H1 (cell line): ENCODE results near the gene MYLK3. TPM values are rescaled to one million over a fixed set of nuclear protein-coding genes. Genes with fewer than 3 reads are reported as not detected.

Source experiments
- CTCF ChIA-PET: fragments of 300-600 bp; sonication (Branson Sonifier 250); formaldehyde crosslinking; loops from one replicate; lab custom pipeline; 2021; ENCODE audit not compliant: partially characterized antibody; lab: Charles Lee
- POLR2A ChIA-PET: fragments of 300-600 bp; sonication (Branson Sonifier 250); formaldehyde crosslinking; loops from one replicate; lab custom pipeline; 2021; ENCODE audit warnings: inconsistent platforms; ENCODE audit not compliant: partially characterized antibody; lab: Charles Lee
- DNase-seq, 2 experiments: peaks; one replicate each; pipeline versions ENCODE4 v3.0.0 to v3.0.0-alpha.2; 2010 to 2022; ENCODE audit warnings: low spot score in 2 of 2, low read depth in 1 of 2, mixed read lengths in 1 of 2
- FAIRE-seq: peaks from 2 replicates; lab custom pipeline; 2011; peaks lifted over from hg19 to GRCh38; lab: Jason Lieb, UNC
- H2AFZ ChIP-seq: 2 replicates; pipeline ENCODE4 v1.8.1; 2012; ENCODE audit warnings: low read length, inconsistent platforms
- H2AK5ac ChIP-seq: 2 replicates; pipeline ENCODE4 v1.6.1; 2013; ENCODE audit warnings: low read depth, low read length
- H2BK120ac ChIP-seq: replicated peaks from 2 replicates; pipeline ENCODE3; 2013; ENCODE audit warnings: low read depth, low read length, inconsistent platforms
- H2BK12ac ChIP-seq: 2 replicates; pipeline ENCODE4 v1.6.1; 2013; ENCODE audit warnings: low read depth, low read length
- H2BK15ac ChIP-seq: 2 replicates; pipeline ENCODE4 v1.6.1; 2013; ENCODE audit warnings: low read length
- H2BK20ac ChIP-seq: 2 replicates; pipeline ENCODE4 v1.6.1; 2013; ENCODE audit warnings: low read length
- H2BK5ac ChIP-seq: 2 replicates; pipeline ENCODE4 v1.6.1; 2013; ENCODE audit warnings: low read depth, low read length
- H3K14ac ChIP-seq: 2 replicates; pipeline ENCODE4 v1.6.1; 2013; ENCODE audit warnings: inconsistent platforms; ENCODE audit not compliant: insufficient read length
- H3K18ac ChIP-seq: 2 replicates; pipeline ENCODE4 v1.6.1; 2013; ENCODE audit warnings: low read length; ENCODE audit errors: extremely low read depth
- H3K23ac ChIP-seq: 2 replicates; pipeline ENCODE4 v1.6.1; 2013; ENCODE audit warnings: inconsistent platforms; ENCODE audit not compliant: insufficient read length
- H3K23me2 ChIP-seq: 2 replicates; pipeline ENCODE4 v1.6.1; 2013; ENCODE audit warnings: low read depth, low read length
- H3K27ac ChIP-seq: 2 replicates; pipeline ENCODE4 v1.6.1; 2011; ENCODE audit warnings: low read depth, low read length, inconsistent platforms
- H3K27me3 ChIP-seq, 4 experiments: replicated peaks in 1 of 4; 1 replicate in 1 of 4; 2 replicates in 3 of 4; pipeline versions ENCODE4 v1.6.1 to v1.8.1; 2011 to 2013; ENCODE audit warnings: low read length in 3 of 4, mild to moderate bottlenecking in 3 of 4, inconsistent platforms in 2 of 4, mixed read lengths in 2 of 4, moderate library complexity in 1 of 4; ENCODE audit not compliant: control insufficient read depth in 3 of 4, insufficient read depth in 3 of 4; ENCODE audit errors: extremely low read depth in 1 of 4
- H3K36me3 ChIP-seq, 4 experiments: 2 replicates each; pipeline versions ENCODE4 v1.6.1 to v1.8.1; 2011 to 2013; ENCODE audit warnings: mild to moderate bottlenecking in 4 of 4, low read length in 3 of 4, moderate library complexity in 2 of 4, control low read depth in 1 of 4, inconsistent platforms in 1 of 4; ENCODE audit not compliant: insufficient read depth in 4 of 4, control insufficient read depth in 2 of 4
- H3K4ac ChIP-seq: replicated peaks from 2 replicates; pipeline ENCODE3; 2013; ENCODE audit warnings: low read length, low read depth, mixed read lengths, inconsistent platforms; ENCODE audit not compliant: insufficient read length
- H3K4me1 ChIP-seq, 4 experiments: replicated peaks in 1 of 4; 1 replicate in 1 of 4; 2 replicates in 3 of 4; pipeline versions ENCODE4 v1.6.1 to v1.8.1; 2011 to 2013; ENCODE audit warnings: low read length in 3 of 4, inconsistent platforms in 2 of 4, mixed read lengths in 1 of 4; ENCODE audit not compliant: insufficient read depth in 4 of 4, control insufficient read depth in 3 of 4
- H3K4me2 ChIP-seq, 2 experiments: 2 replicates each; pipeline versions ENCODE4 v1.6.1 to v1.8.1; 2011 to 2013; ENCODE audit warnings: low read depth in 2 of 2, low read length in 2 of 2, control low read depth in 1 of 2, inconsistent platforms in 1 of 2, mild to moderate bottlenecking in 1 of 2; ENCODE audit not compliant: insufficient read depth in 1 of 2
- H3K4me3 ChIP-seq, 4 experiments: fragments of 200-600, 300-600 bp in 1 of 4; sonication (generic), shearing (Covaris generic), sonication (Bioruptor Twin) in 1 of 4; 2 replicates each; pipeline versions ENCODE4 v1.5.1 to v1.8.1; 2011 to 2016; ENCODE audit warnings: low read length in 4 of 4, low read depth in 3 of 4, control low read depth in 2 of 4, inconsistent platforms in 2 of 4, mild to moderate bottlenecking in 2 of 4, mixed read lengths in 1 of 4, moderate library complexity in 1 of 4; ENCODE audit not compliant: insufficient read depth in 2 of 4; ENCODE audit errors: extremely low read depth in 1 of 4
- H3K56ac ChIP-seq: replicated peaks from 2 replicates; pipeline ENCODE3; 2013; ENCODE audit warnings: low read depth, mild to moderate bottlenecking, mixed read lengths, low read length, inconsistent platforms; ENCODE audit not compliant: insufficient read length
- H3K79me1 ChIP-seq: 2 replicates; pipeline ENCODE4 v1.6.1; 2013; ENCODE audit warnings: low read depth, low read length, control low read depth
- H3K79me2 ChIP-seq, 2 experiments: 2 replicates each; pipeline versions ENCODE4 v1.6.1 to v1.8.1; 2012 to 2013; ENCODE audit warnings: low read length in 2 of 2, mild to moderate bottlenecking in 2 of 2, inconsistent platforms in 1 of 2; ENCODE audit not compliant: insufficient read depth in 2 of 2, control insufficient read depth in 1 of 2
- H3K9ac ChIP-seq, 4 experiments: replicated peaks in 1 of 4; 1 replicate in 1 of 4; 2 replicates in 3 of 4; pipeline versions ENCODE4 v1.6.1 to v1.8.1; 2011 to 2013; ENCODE audit warnings: low read depth in 3 of 4, low read length in 3 of 4, control low read depth in 2 of 4, mild to moderate bottlenecking in 2 of 4, moderate library complexity in 2 of 4, inconsistent platforms in 1 of 4; ENCODE audit errors: extremely low read depth in 1 of 4
- H3K9me3 ChIP-seq, 2 experiments: 2 replicates each; pipeline versions ENCODE4 v1.6.1 to v1.8.1; 2012 to 2013; ENCODE audit warnings: mild to moderate bottlenecking in 2 of 2, moderate library complexity in 2 of 2, control low read depth in 1 of 2, inconsistent platforms in 1 of 2, low read depth in 1 of 2, low read length in 1 of 2, mixed read lengths in 1 of 2; ENCODE audit not compliant: insufficient read depth in 2 of 2
- H4K20me1 ChIP-seq, 2 experiments: replicated peaks in 1 of 2; 2 replicates each; pipeline versions ENCODE3 to v1.8.1; 2011 to 2013; ENCODE audit warnings: inconsistent platforms in 2 of 2, low read length in 2 of 2, mild to moderate bottlenecking in 1 of 2; ENCODE audit not compliant: insufficient read depth in 2 of 2, control insufficient read depth in 1 of 2
- H4K5ac ChIP-seq: 2 replicates; pipeline ENCODE4 v1.6.1; 2013; ENCODE audit warnings: low read length, low read depth, mixed read lengths, inconsistent platforms; ENCODE audit not compliant: insufficient read length
- H4K8ac ChIP-seq: 2 replicates; pipeline ENCODE4 v1.8.0; 2013; ENCODE audit warnings: mild to moderate bottlenecking, moderate library complexity, low read length, inconsistent platforms; ENCODE audit not compliant: insufficient read depth; ENCODE audit errors: extremely low read depth
- H4K91ac ChIP-seq: replicated peaks from 2 replicates; pipeline ENCODE3; 2013; ENCODE audit warnings: low read length, mixed read lengths, inconsistent platforms; ENCODE audit not compliant: insufficient read length
- ASH2L ChIP-seq: fragments of 200-600, 300-600 bp; sonication (generic); IDR thresholded peaks from one replicate; pipeline ENCODE4 v1.7.1; 2017; ENCODE audit warnings: low read length
- CHD1 ChIP-seq: IDR thresholded peaks from 2 replicates; pipeline ENCODE4 v1.6.1; 2012; ENCODE audit warnings: low read depth, low read length, improper control_type of control experiment
- CTBP2 ChIP-seq: IDR thresholded peaks from 2 replicates; pipeline ENCODE4 v1.7.0; 2011; ENCODE audit warnings: borderline replicate concordance, mild to moderate bottlenecking, moderate library complexity, mixed read lengths, low read length; ENCODE audit not compliant: insufficient read depth, insufficient read length
- JUND ChIP-seq: IDR thresholded peaks from 2 replicates; pipeline ENCODE4 v1.6.1; 2011; ENCODE audit warnings: mild to moderate bottlenecking, improper control_type of control experiment, low read length
- NRF1 ChIP-seq: IDR thresholded peaks from 2 replicates; pipeline ENCODE4 v1.6.1; 2011; ENCODE audit warnings: mild to moderate bottlenecking, low read depth, low read length, improper control_type of control experiment
- SAP30 ChIP-seq: fragments of 300-600 bp; sonication (generic); IDR thresholded peaks from 2 replicates; pipeline ENCODE4 v1.7.1; 2012; ENCODE audit warnings: low read length, moderate library complexity, mild to moderate bottlenecking, inconsistent platforms; ENCODE audit not compliant: insufficient read depth, insufficient replicate concordance
- SP4 ChIP-seq: IDR thresholded peaks from 2 replicates; pipeline ENCODE4 v1.6.1; 2012; ENCODE audit warnings: low read length, inconsistent platforms
- YY1 ChIP-seq: IDR thresholded peaks from 2 replicates; pipeline ENCODE4 v1.6.1; 2011; ENCODE audit warnings: low read depth, mild to moderate bottlenecking, low read length
- WGBS, 2 experiments: shearing (Covaris generic) in 1 of 2; methylation state at CpG; one replicate each; pipeline versions ENCODE4 v1.1.6 to v1.1.7; 2013 to 2015; ENCODE audit warnings: low lambda C conversion rate in 2 of 2, mixed read lengths in 2 of 2, inconsistent platforms in 1 of 2, low coverage in 1 of 2, missing lambda C conversion rate in 1 of 2; ENCODE audit not compliant: insufficient replicate concordance in 2 of 2, insufficient coverage in 1 of 2, insufficient read length in 1 of 2; ENCODE audit errors: extremely low coverage in 1 of 2, missing lambda C conversion rate in 1 of 2; 5-methylcytosine and 5-hydroxymethylcytosine counted together
- polyA plus RNA-seq, 7 experiments: library from polyadenylated mRNA; depleted of rRNA in 3 of 7; stranded (reverse) in 5 of 7; unstranded in 2 of 7; fragments of >200 nt in 5 of 7; fragments of 200-250 nt in 2 of 7; gene quantifications; 1 replicate in 5 of 7; 2 replicates in 1 of 7; 4 replicates in 1 of 7; pipeline versions ENCODE4 v1.2.1 to v1.2.3, GENCODE V29; 2011 to 2013; ENCODE audit warnings: missing spikeins in 2 of 7, mixed read lengths in 2 of 7
- total RNA-seq: library from RNA; stranded (reverse); fragmentation: NEBNext Ultra II Directional; extraction: Animal tissue kit (Norgen Biotek cat#: 25700); gene quantifications from 2 replicates; pipeline ENCODE4 v1.2.1, GENCODE V29; 2021
- TF ChIP-seq, protein P1 (sequence below): IDR thresholded peaks from 2 replicates; pipeline ENCODE4 v1.6.1; 2012; ENCODE audit warnings: inconsistent platforms
- TF ChIP-seq, protein P2 (sequence below): IDR thresholded peaks from 2 replicates; pipeline ENCODE4 v1.6.1; 2012; ENCODE audit warnings: inconsistent platforms

MYLK3 gene
- total and polyA plus RNA-seq, 2 of the 8 experiments (the other 6 are each of a cell fraction or from before 2014, with no cell fraction given): 0.14 to 0.35 TPM

GRCh38 chr16:46690281-46691178 is 57.6 kb downstream of the MYLK3 start:
- no peak overlapping the region for H3K14ac ChIP-seq
- no peak overlapping the region for H3K56ac ChIP-seq
- no peak for DNase-seq
- H2AFZ ChIP-seq: no peak overlapping the region
- peaks cover 23 to 25% of the 10 kb centered on the region in 2 experiments for H4K20me1 ChIP-seq
- H3K18ac ChIP-seq: no peak overlapping the region
- peak overlapping the region; percentile 89; the same call in 1 of the 2 replicates for H3K27ac ChIP-seq
- WGBS, 2 experiments: 38% methylated on average over 21 of the region's 21 CpGs; no CpG with 5 or more reads in 1 of the 2 experiments
- peaks cover 2 to 13% (median 5%) of the 10 kb centered on the region in 4 experiments; a peak in 5 of 7 replicates for H3K4me1 ChIP-seq
- no peak overlapping the region for H2BK12ac ChIP-seq
- peaks cover 13% of the 10 kb centered on the region for H3K23me2 ChIP-seq
- CTCF ChIA-PET: interaction anchor here (0.6 to 3.7 kb wide), 11 partner anchors 9 to 110 kb away, joined by 3 to 19 read pairs (median 4); no protein-coding TSS in a partner anchor
- POLR2A ChIA-PET: interaction anchor here (0.9 to 2.3 kb wide), 16 partner anchors 7 to 239 kb away, joined by 3 to 13 read pairs (median 4); partner anchors contain the start of gene GPT2
- H3K79me2 ChIP-seq: peaks cover 21 to 63% of the 10 kb centered on the region in 2 experiments
- no peak overlapping the region for H2BK20ac ChIP-seq
- H2BK120ac ChIP-seq: no peak overlapping the region
- no peak overlapping the region for H2BK15ac ChIP-seq
- no peak overlapping the region for H2AK5ac ChIP-seq
- H3K27me3 ChIP-seq: no peaks in the 10 kb centered on the region
- H3K4me3 ChIP-seq: peak overlapping the region; percentile 88 to 96 (median 92)
- H2BK5ac ChIP-seq: 0 out of 2 replicates have a peak overlapping the region, but pooled peaks have one; percentile 38
- no peak overlapping the region for H3K4ac ChIP-seq
- H3K79me1 ChIP-seq: no peaks in the 10 kb centered on the region; the same call in 1 of the 2 replicates
- H3K9ac ChIP-seq: peak overlapping the region; percentile 89 to 98 (median 96)
- H4K91ac ChIP-seq: no peak overlapping the region
- no peaks in the 10 kb centered on the region for H3K9me3 ChIP-seq
- H3K36me3 ChIP-seq: peaks cover 10 to 37% (median 25%) of the 10 kb centered on the region in 4 experiments
- no peak overlapping the region for H4K5ac ChIP-seq
- H3K4me2 ChIP-seq: peak overlapping the region; percentile 76 to 96
- no peak overlapping the region for H3K23ac ChIP-seq
- peak overlapping the region; percentile 98; the same call in 1 of the 2 replicates for H4K8ac ChIP-seq
- FAIRE-seq: no peak
- TF ChIP-seq CHD1: no peak
- TF ChIP-seq ASH2L: no peak
- no peak for TF ChIP-seq SAP30
- TF ChIP-seq, protein P1, sequence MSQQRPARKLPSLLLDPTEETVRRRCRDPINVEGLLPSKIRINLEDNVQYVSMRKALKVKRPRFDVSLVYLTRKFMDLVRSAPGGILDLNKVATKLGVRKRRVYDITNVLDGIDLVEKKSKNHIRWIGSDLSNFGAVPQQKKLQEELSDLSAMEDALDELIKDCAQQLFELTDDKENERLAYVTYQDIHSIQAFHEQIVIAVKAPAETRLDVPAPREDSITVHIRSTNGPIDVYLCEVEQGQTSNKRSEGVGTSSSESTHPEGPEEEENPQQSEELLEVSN: no peak
- no peak for TF ChIP-seq SP4
- no peak for TF ChIP-seq CTBP2
- TF ChIP-seq JUND: no peak
- no peak for TF ChIP-seq NRF1
- TF ChIP-seq, protein P2, sequence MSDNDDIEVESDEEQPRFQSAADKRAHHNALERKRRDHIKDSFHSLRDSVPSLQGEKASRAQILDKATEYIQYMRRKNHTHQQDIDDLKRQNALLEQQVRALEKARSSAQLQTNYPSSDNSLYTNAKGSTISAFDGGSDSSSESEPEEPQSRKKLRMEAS: no peak
- TF ChIP-seq YY1: no peak
